ENCODE measurements around the gene BACE2. TPM values are rescaled to one million over a fixed set of nuclear protein-coding genes. Genes with fewer than 3 reads are reported as not detected.
A peak's percentile ranks its signal among the peaks of the same experiment; 100 is the strongest.

The BACE2 gene
- total and polyA plus RNA-seq, 2 of the 4 experiments (the other 2 are of a cell fraction) = 17.0 to 35.5 TPM

- DNase-seq (peak; percentile 34), ATAC-seq (ENCODE audit: low read depth) (no peak)
- Histone ChIP-seq H2BK5ac (ENCODE audit: low read depth, low read length, poor library complexity, severe bottlenecking) (no peak overlapping the region), H3K36me3 (ENCODE audit: control insufficient read depth, insufficient read depth, low read length) (no peaks in the 10 kb centered on the region), H2AK9ac (replicated peaks; ENCODE audit: low read depth, low read length, poor library complexity) (no peak overlapping the region), H2BK120ac (ENCODE audit: low read depth, low read length) (no peak overlapping the region), H3K9me1 (ENCODE audit: insufficient read depth, low read length) (peaks cover 9% of the 10 kb centered on the region; the same call in 1 of the 2 replicates), H3K79me1 (ENCODE audit: low read depth in 1 of 2, low read length in 2 of 2) (peaks cover 0 to 7% of the 10 kb centered on the region in 2 experiments; a peak in 2 of 4 replicates), H3K4ac (ENCODE audit: low read depth, low read length) (no peak overlapping the region), H2BK20ac (ENCODE audit: low read depth, low read length) (no peak overlapping the region), H3K9ac (ENCODE audit: low read depth, low read length) (no peak overlapping the region), H3K4me1 (ENCODE audit: control insufficient read depth, insufficient read depth, low read length) (no peaks in the 10 kb centered on the region; the same call in 1 of the 2 replicates), H2AK5ac (ENCODE audit: low read depth, low read length) (no peak overlapping the region), H4K20me1 (ENCODE audit: insufficient read depth, low read length) (no peaks in the 10 kb centered on the region), H3K27me3 (ENCODE audit: control insufficient read depth, insufficient read depth, low read length) (no peaks in the 10 kb centered on the region), H3K23ac (ENCODE audit: low read depth, low read length) (no peak overlapping the region), H3K14ac (replicated peaks; ENCODE audit: low read depth, low read length) (no peak overlapping the region), H3K4me3 (ENCODE audit: insufficient read depth, low read depth, low read length) (no peak overlapping the region), H3K18ac (ENCODE audit: low read depth, low read length) (no peak overlapping the region), H3K27ac (ENCODE audit: insufficient read depth, low read length) (no peak overlapping the region), H3K9me3 (ENCODE audit: control insufficient read depth, insufficient read depth, low read length) (no peaks in the 10 kb centered on the region), H4K5ac (ENCODE audit: low read depth, low read length) (no peak overlapping the region), H4K91ac (ENCODE audit: insufficient read depth, low read depth, low read length) (no peak overlapping the region), H3K4me2 (ENCODE audit: low read depth, low read length) (no peak overlapping the region), H2AFZ (replicated peaks; ENCODE audit: low read length, poor library complexity) (no peak overlapping the region), H3K56ac (ENCODE audit: extremely low read depth, insufficient read depth, low read length) (no peak overlapping the region), H2BK15ac (ENCODE audit: low read depth, low read length) (no peak overlapping the region), H4K8ac (ENCODE audit: low read depth in 2 of 2, low read length in 2 of 2) (no peak overlapping the region)
- in situ Hi-C loops (cut with MboI; ENCODE audit: low sequenced_read_pairs) (loop anchor here (25.0 kb wide), 1 partner anchor 367 kb away; no protein-coding TSS in a partner anchor), intact Hi-C loops (cut with micrococcal nuclease) (no loop called here), dilution Hi-C loops (cut with HindIII; ENCODE audit: low sequenced_read_pairs, unreplicated experiment) (no loop called here)
- ChIA-PET CTCF (interaction anchor here (0.9 to 2.3 kb wide), 4 partner anchors 24 to 192 kb away, joined by 3 to 14 read pairs (median 3); no protein-coding TSS in a partner anchor), POLR2A (ENCODE audit: unreplicated experiment) (no interaction called here)
- TF ChIP-seq CHD1 (IDR thresholded peaks at IDR 0.05; ENCODE audit: low read depth, low read length) (no peak), MXI1 (IDR thresholded peaks at IDR 0.05; ENCODE audit: borderline replicate concordance, low read depth, low read length) (no peak), MAZ (IDR thresholded peaks at IDR 0.05; ENCODE audit: borderline replicate concordance, low read depth, low read length) (no peak), RAD21 (IDR thresholded peaks at IDR 0.05; ENCODE audit: low read length) (peak; percentile 43)
- TF ChIP-seq, protein P1, sequence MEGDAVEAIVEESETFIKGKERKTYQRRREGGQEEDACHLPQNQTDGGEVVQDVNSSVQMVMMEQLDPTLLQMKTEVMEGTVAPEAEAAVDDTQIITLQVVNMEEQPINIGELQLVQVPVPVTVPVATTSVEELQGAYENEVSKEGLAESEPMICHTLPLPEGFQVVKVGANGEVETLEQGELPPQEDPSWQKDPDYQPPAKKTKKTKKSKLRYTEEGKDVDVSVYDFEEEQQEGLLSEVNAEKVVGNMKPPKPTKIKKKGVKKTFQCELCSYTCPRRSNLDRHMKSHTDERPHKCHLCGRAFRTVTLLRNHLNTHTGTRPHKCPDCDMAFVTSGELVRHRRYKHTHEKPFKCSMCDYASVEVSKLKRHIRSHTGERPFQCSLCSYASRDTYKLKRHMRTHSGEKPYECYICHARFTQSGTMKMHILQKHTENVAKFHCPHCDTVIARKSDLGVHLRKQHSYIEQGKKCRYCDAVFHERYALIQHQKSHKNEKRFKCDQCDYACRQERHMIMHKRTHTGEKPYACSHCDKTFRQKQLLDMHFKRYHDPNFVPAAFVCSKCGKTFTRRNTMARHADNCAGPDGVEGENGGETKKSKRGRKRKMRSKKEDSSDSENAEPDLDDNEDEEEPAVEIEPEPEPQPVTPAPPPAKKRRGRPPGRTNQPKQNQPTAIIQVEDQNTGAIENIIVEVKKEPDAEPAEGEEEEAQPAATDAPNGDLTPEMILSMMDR (conservative IDR thresholded peaks at IDR 0.05; ENCODE audit: low read depth, low read length) = peak; percentile 58
- TF ChIP-seq, protein P2, sequence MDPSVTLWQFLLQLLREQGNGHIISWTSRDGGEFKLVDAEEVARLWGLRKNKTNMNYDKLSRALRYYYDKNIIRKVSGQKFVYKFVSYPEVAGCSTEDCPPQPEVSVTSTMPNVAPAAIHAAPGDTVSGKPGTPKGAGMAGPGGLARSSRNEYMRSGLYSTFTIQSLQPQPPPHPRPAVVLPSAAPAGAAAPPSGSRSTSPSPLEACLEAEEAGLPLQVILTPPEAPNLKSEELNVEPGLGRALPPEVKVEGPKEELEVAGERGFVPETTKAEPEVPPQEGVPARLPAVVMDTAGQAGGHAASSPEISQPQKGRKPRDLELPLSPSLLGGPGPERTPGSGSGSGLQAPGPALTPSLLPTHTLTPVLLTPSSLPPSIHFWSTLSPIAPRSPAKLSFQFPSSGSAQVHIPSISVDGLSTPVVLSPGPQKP (IDR thresholded peaks at IDR 0.05; ENCODE audit: borderline replicate concordance, low read depth, low read length) = no peak
- WGBS, 2 experiments (ENCODE audit: extremely low coverage in 2 of 2, insufficient read length in 1 of 2) = no CpG with 5 or more reads among the region's 2 CpGs
- no TSS peak for BruUV-seq (replicated peaks)
Measured at GRCh38 chr21:41170442-41170841, 2.5 kb downstream of the BACE2 start.

All from IMR-90 (cell line).